Neuronal stem cell (in vitro differentiated cells): ENCODE results near the gene MAN2B1.
"Not testable (repeated sequence)": the region's sequence is repeated elsewhere in the genome, so short reads cannot be mapped to it uniquely, and the experiment has no call there.

Experiments used
- DNase-seq: peaks from one replicate; pipeline ENCODE4 v3.0.0-alpha.2; 2013; ENCODE audit warnings: low spot score
- H2AFZ ChIP-seq: one replicate; pipeline ENCODE4 v1.6.1; 2013; ENCODE audit warnings: mild to moderate bottlenecking, low read length, inconsistent platforms
- H2AK5ac ChIP-seq: 2 replicates; pipeline ENCODE4 v1.6.1; 2013; ENCODE audit warnings: low read depth, mild to moderate bottlenecking, inconsistent platforms, low read length, moderate library complexity, mixed read lengths
- H2BK120ac ChIP-seq: 2 replicates; pipeline ENCODE4 v1.6.1; 2013; ENCODE audit warnings: low read depth, mild to moderate bottlenecking, inconsistent platforms, low read length, moderate library complexity, mixed read lengths
- H2BK12ac ChIP-seq: one replicate; pipeline ENCODE4 v1.6.1; 2013; ENCODE audit warnings: low read length, inconsistent platforms
- H2BK15ac ChIP-seq: 2 replicates; pipeline ENCODE4 v1.6.1; 2013; ENCODE audit warnings: mild to moderate bottlenecking, low read length, inconsistent platforms, mixed read lengths
- H2BK5ac ChIP-seq: one replicate; pipeline ENCODE4 v1.6.1; 2013; ENCODE audit warnings: inconsistent platforms, mild to moderate bottlenecking, low read length, moderate library complexity
- H3K14ac ChIP-seq: one replicate; pipeline ENCODE4 v1.6.1; 2013; ENCODE audit warnings: low read length, inconsistent platforms
- H3K18ac ChIP-seq: 2 replicates; pipeline ENCODE4 v1.6.1; 2013; ENCODE audit warnings: low read length, inconsistent platforms
- H3K23ac ChIP-seq: 2 replicates; pipeline ENCODE4 v1.6.1; 2013; ENCODE audit warnings: low read depth, mild to moderate bottlenecking, mixed read lengths, low read length, inconsistent platforms; ENCODE audit not compliant: poor library complexity
- H3K27ac ChIP-seq: replicated peaks from 3 replicates; pipeline ENCODE4 v1.5.1; 2013; ENCODE audit warnings: low read length, inconsistent platforms
- H3K27me3 ChIP-seq, 3 experiments: 2 replicates each; pipeline ENCODE4 v1.6.1; 2013; ENCODE audit warnings: low read length in 3 of 3, mild to moderate bottlenecking in 2 of 3, inconsistent platforms in 1 of 3, low read depth in 1 of 3, mixed read lengths in 1 of 3, moderate library complexity in 1 of 3; ENCODE audit not compliant: control insufficient read depth in 3 of 3, insufficient read depth in 3 of 3
- H3K36me3 ChIP-seq, 2 donors: replicated peaks in 1 of 2; 2 replicates each; pipeline ENCODE4 v1.6.1; 2013; ENCODE audit warnings: low read length in 2 of 2; ENCODE audit not compliant: control insufficient read depth in 2 of 2, insufficient read depth in 2 of 2
- H3K4ac ChIP-seq: 2 replicates; pipeline ENCODE4 v1.6.1; 2013; ENCODE audit warnings: inconsistent platforms, mild to moderate bottlenecking, low read length, moderate library complexity
- H3K4me1 ChIP-seq, 2 donors: 1 replicate in 1 of 2; 2 replicates in 1 of 2; pipeline ENCODE4 v1.6.1; 2013; ENCODE audit warnings: low read length in 2 of 2, low read depth in 1 of 2; ENCODE audit not compliant: control insufficient read depth in 2 of 2, insufficient read depth in 1 of 2
- H3K4me2 ChIP-seq: one replicate; pipeline ENCODE4 v1.6.1; 2013; ENCODE audit warnings: mild to moderate bottlenecking, low read length, inconsistent platforms; ENCODE audit not compliant: insufficient read depth, poor library complexity, severe bottlenecking
- H3K4me3 ChIP-seq, 2 donors: 2 replicates each; pipeline ENCODE4 v1.5.1; 2013; ENCODE audit warnings: low read length in 2 of 2, mild to moderate bottlenecking in 2 of 2, inconsistent platforms in 1 of 2, moderate library complexity in 1 of 2
- H3K79me1 ChIP-seq: one replicate; pipeline ENCODE4 v1.6.1; 2013; ENCODE audit warnings: low read depth, mild to moderate bottlenecking, inconsistent platforms, low read length, moderate library complexity
- H3K9ac ChIP-seq: one replicate; pipeline ENCODE4 v1.6.1; 2013; ENCODE audit warnings: mild to moderate bottlenecking, low read depth, low read length, inconsistent platforms; ENCODE audit not compliant: poor library complexity
- H3K9me3 ChIP-seq, 2 donors: replicated peaks in 1 of 2; 2 replicates each; pipeline versions ENCODE3 to v1.6.1; 2013; ENCODE audit warnings: low read length in 2 of 2, mild to moderate bottlenecking in 2 of 2, inconsistent platforms in 1 of 2, low read depth in 1 of 2, mixed read lengths in 1 of 2, moderate library complexity in 1 of 2; ENCODE audit not compliant: control insufficient read depth in 2 of 2, insufficient read depth in 1 of 2
- H4K8ac ChIP-seq: one replicate; pipeline ENCODE4 v1.6.1; 2013; ENCODE audit warnings: low read depth, mild to moderate bottlenecking, inconsistent platforms, low read length, moderate library complexity
- H4K91ac ChIP-seq: one replicate; pipeline ENCODE4 v1.6.1; 2013; ENCODE audit warnings: low read length, low read depth, mild to moderate bottlenecking, inconsistent platforms; ENCODE audit not compliant: poor library complexity
- WGBS, 2 donors: extraction: QIAGEN DNeasy Blood & Tissue Kit; methylation state at CpG; one replicate each; pipeline ENCODE4 v1.1.7; 2013; ENCODE audit warnings: missing lambda C conversion rate in 2 of 2, mixed read lengths in 1 of 2; ENCODE audit not compliant: insufficient read length in 2 of 2, insufficient replicate concordance in 1 of 2; ENCODE audit errors: extremely low coverage in 2 of 2; 5-methylcytosine and 5-hydroxymethylcytosine counted together

The MAN2B1 gene

GRCh38 chr19:12621253-12622024, 45.1 kb downstream of the MAN2B1 start:
- not testable (repeated sequence) for H3K14ac ChIP-seq, H3K4me3 ChIP-seq, H2BK5ac ChIP-seq, H3K18ac ChIP-seq, H2BK120ac ChIP-seq, H3K27me3 ChIP-seq, H3K23ac ChIP-seq, H4K91ac ChIP-seq, H2AK5ac ChIP-seq, H2AFZ ChIP-seq, H3K79me1 ChIP-seq, H4K8ac ChIP-seq, DNase-seq, H3K9ac ChIP-seq, H2BK12ac ChIP-seq, H3K27ac ChIP-seq, H3K4ac ChIP-seq, H3K4me2 ChIP-seq, H2BK15ac ChIP-seq, H3K4me1 ChIP-seq
- Histone ChIP-seq H3K9me3 (peaks cover 11 to 55% of the 10 kb centered on the region in 2 donors), H3K36me3 (peaks cover 15 to 52% of the 10 kb centered on the region in 2 donors)
- WGBS, 2 donors: no CpG with 5 or more reads among the region's 26 CpGs

- no peak for DNase-seq
- Histone ChIP-seq H3K36me3 (peaks cover 9 to 50% of the 10 kb centered on the region in 2 donors), H2BK12ac (no peak overlapping the region), H4K91ac (no peak overlapping the region), H3K4me2 (no peak overlapping the region), H2BK120ac (no peak overlapping the region), H3K18ac (no peak overlapping the region), H3K4me3 (no peak overlapping the region), H3K23ac (no peak overlapping the region), H2BK5ac (no peak overlapping the region), H3K79me1 (peaks cover 2% of the 10 kb centered on the region), H3K4me1 (no peaks in the 10 kb centered on the region), H4K8ac (no peak overlapping the region), H3K9me3 (peaks cover 5 to 41% of the 10 kb centered on the region in 2 donors), H3K27me3 (no peaks in the 10 kb centered on the region), H3K14ac (no peak overlapping the region), H2BK15ac (no peak overlapping the region), H2AFZ (no peak overlapping the region), H3K9ac (no peak overlapping the region), H3K4ac (no peak overlapping the region), H3K27ac (no peak overlapping the region), H2AK5ac (no peak overlapping the region)
- WGBS, 2 donors: no CpG with 5 or more reads among the region's 4 CpGs
Observed at GRCh38 chr19:12617646-12618045, 48.9 kb downstream of the MAN2B1 start.

- H3K23ac ChIP-seq: peak overlapping the region; percentile 97
- no peak overlapping the region for H3K4ac ChIP-seq
- peak overlapping the region; percentile 89 for H2AFZ ChIP-seq
- peak overlapping the region; percentile 72 to 96 for H3K4me3 ChIP-seq
- peak overlapping the region; percentile 92 for H2AK5ac ChIP-seq
- peaks cover 2 to 3% of the 10 kb centered on the region in 2 donors for H3K4me1 ChIP-seq
- no peak overlapping the region for H2BK12ac ChIP-seq
- DNase-seq: peak; percentile 57
- no peak overlapping the region for H2BK120ac ChIP-seq
- H3K27ac ChIP-seq: peak overlapping the region; percentile 86
- no peak overlapping the region for H4K91ac ChIP-seq
- peak overlapping the region; percentile 73 for H3K4me2 ChIP-seq
- H2BK15ac ChIP-seq: no peak overlapping the region
- peaks cover 11 to 51% of the 10 kb centered on the region in 2 donors for H3K36me3 ChIP-seq
- WGBS, 2 donors: no CpG with 5 or more reads among the region's 10 CpGs
- no peaks in the 10 kb centered on the region for H3K27me3 ChIP-seq
- H3K9ac ChIP-seq: peak overlapping the region; percentile 99
- H3K18ac ChIP-seq: peak overlapping the region; percentile 94
- no peak overlapping the region for H2BK5ac ChIP-seq
- peaks cover 4% of the 10 kb centered on the region for H3K79me1 ChIP-seq
- peaks cover 0 to 11% of the 10 kb centered on the region in 2 donors for H3K9me3 ChIP-seq
- H3K14ac ChIP-seq: peak overlapping the region; percentile 5
- H4K8ac ChIP-seq: no peak overlapping the region
Observed at GRCh38 chr19:12611361-12611699, 55.2 kb downstream of the MAN2B1 start.

GRCh38 chr19:12610540-12611360, 55.8 kb downstream of the MAN2B1 start, which contains the start of the genes ZNF490 and ZNF791:
TSS of gene ZNF490 (minus strand) at chr19:12610813. CDS start at chr19:12610680, 133 bp downstream.
TSS of gene ZNF791 (plus strand) at chr19:12610920. CDS start at chr19:12611080, 160 bp downstream.
- H3K4me1 ChIP-seq: peaks cover 2 to 3% of the 10 kb centered on the region in 2 donors
- H3K9me3 ChIP-seq: peaks cover 0 to 8% of the 10 kb centered on the region in 2 donors
- H3K79me1 ChIP-seq: peaks cover 4% of the 10 kb centered on the region
- H3K18ac ChIP-seq: peak within 1 kb of the TSS; percentile 94
- peak within 1 kb of the TSS; percentile 58 for H4K91ac ChIP-seq
- peak within 1 kb of the TSS; percentile 97 for H3K23ac ChIP-seq
- peak within 1 kb of the TSS; percentile 92 for H2AK5ac ChIP-seq
- peak within 1 kb of the TSS; percentile 81 for H3K4me2 ChIP-seq
- H2BK12ac ChIP-seq: no peak within 1 kb of the TSS
- peak within 1 kb of the TSS; percentile 5 for H3K14ac ChIP-seq
- H3K36me3 ChIP-seq: peaks cover 11 to 46% of the 10 kb centered on the region in 2 donors
- peak within 1 kb of the TSS; percentile 89 for H2AFZ ChIP-seq
- no peak within 1 kb of the TSS for H4K8ac ChIP-seq
- peak within 1 kb of the TSS; percentile 98 for H3K4ac ChIP-seq
- H3K9ac ChIP-seq: peak within 1 kb of the TSS; percentile 99
- H2BK120ac ChIP-seq: peak within 1 kb of the TSS; percentile 88
- peak within 1 kb of the TSS; percentile 86 for H3K27ac ChIP-seq
- H3K4me3 ChIP-seq: peak within 1 kb of the TSS; percentile 72 to 96
- H2BK15ac ChIP-seq: peak within 1 kb of the TSS; percentile 45
- WGBS, 2 donors: no CpG with 5 or more reads among the region's 61 CpGs
- no peak within 1 kb of the TSS for H2BK5ac ChIP-seq
- DNase-seq: peak; percentile 97
- no peaks in the 10 kb centered on the region for H3K27me3 ChIP-seq
